NT2/D1 (cell line): ENCODE measurements around the gene TRIM10.

ENCODE experiments used
- DNase-seq: peaks from one replicate; pipeline ENCODE4 v3.0.0-alpha.2; 2011; ENCODE audit warnings: low read depth, low spot score
- H3K27me3 ChIP-seq: 2 replicates; pipeline ENCODE4 v1.6.0; 2011; ENCODE audit warnings: mild to moderate bottlenecking; ENCODE audit not compliant: insufficient read length, insufficient read depth
- H3K36me3 ChIP-seq: 2 replicates; pipeline ENCODE4 v1.6.1; 2011; ENCODE audit warnings: mild to moderate bottlenecking, low read length, mixed read lengths; ENCODE audit not compliant: insufficient read depth, insufficient read length
- H3K4me1 ChIP-seq: 2 replicates; pipeline ENCODE4 v1.5.1; 2011; ENCODE audit not compliant: insufficient read depth, insufficient read length
- H3K4me3 ChIP-seq: 2 replicates; pipeline ENCODE4 v1.5.1; 2011; ENCODE audit warnings: low read depth; ENCODE audit not compliant: insufficient read length
- H3K9ac ChIP-seq: 2 replicates; pipeline ENCODE4 v1.6.0; 2011; ENCODE audit warnings: low read depth; ENCODE audit not compliant: insufficient read length
- H3K9me3 ChIP-seq: 2 replicates; pipeline ENCODE4 v1.5.1; 2011; ENCODE audit warnings: mild to moderate bottlenecking, low read length; ENCODE audit not compliant: insufficient read depth
- SUZ12 ChIP-seq: IDR thresholded peaks from 2 replicates; pipeline ENCODE4 v1.6.1; 2011; ENCODE audit not compliant: insufficient read length, insufficient read depth; ENCODE audit errors: extremely low read depth
- YY1 ChIP-seq: IDR thresholded peaks from 2 replicates; pipeline ENCODE4 v1.6.1; 2011; ENCODE audit not compliant: insufficient read length, insufficient read depth
- ZNF274 ChIP-seq: IDR thresholded peaks from 2 replicates; pipeline ENCODE4 v1.6.1; 2011; ENCODE audit warnings: mild to moderate bottlenecking, low read depth, low read length

Gene TRIM10

DNA sequence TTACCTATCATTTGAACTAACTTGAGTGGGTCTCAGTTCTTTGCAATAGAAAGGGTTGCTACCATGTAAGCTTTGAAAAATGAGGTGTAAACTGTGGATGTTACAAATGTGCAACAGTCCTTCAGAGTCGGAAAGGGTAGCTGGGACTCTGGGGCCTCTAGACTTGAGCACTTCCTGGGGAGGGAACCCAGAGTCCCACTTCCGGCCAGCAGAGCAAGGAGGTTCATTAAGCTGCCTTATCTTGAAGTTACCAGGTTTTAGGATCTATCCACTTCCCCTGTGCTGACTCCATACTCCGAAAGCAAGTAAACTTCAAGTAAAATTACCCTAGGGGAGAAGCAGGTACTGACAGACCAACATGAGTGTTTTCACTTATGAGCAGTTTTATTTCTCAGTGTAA is 9.4 kb downstream of the TRIM10 start:
- DNase-seq: no peak
- Histone ChIP-seq H3K9ac (no peak overlapping the region), H3K9me3 (no peaks in the 10 kb centered on the region), H3K27me3 (no peaks in the 10 kb centered on the region), H3K36me3 (no peaks in the 10 kb centered on the region), H3K4me3 (no peak overlapping the region), H3K4me1 (no peaks in the 10 kb centered on the region)
- TF ChIP-seq YY1 (no peak), ZNF274 (no peak), SUZ12 (no peak)

DNA sequence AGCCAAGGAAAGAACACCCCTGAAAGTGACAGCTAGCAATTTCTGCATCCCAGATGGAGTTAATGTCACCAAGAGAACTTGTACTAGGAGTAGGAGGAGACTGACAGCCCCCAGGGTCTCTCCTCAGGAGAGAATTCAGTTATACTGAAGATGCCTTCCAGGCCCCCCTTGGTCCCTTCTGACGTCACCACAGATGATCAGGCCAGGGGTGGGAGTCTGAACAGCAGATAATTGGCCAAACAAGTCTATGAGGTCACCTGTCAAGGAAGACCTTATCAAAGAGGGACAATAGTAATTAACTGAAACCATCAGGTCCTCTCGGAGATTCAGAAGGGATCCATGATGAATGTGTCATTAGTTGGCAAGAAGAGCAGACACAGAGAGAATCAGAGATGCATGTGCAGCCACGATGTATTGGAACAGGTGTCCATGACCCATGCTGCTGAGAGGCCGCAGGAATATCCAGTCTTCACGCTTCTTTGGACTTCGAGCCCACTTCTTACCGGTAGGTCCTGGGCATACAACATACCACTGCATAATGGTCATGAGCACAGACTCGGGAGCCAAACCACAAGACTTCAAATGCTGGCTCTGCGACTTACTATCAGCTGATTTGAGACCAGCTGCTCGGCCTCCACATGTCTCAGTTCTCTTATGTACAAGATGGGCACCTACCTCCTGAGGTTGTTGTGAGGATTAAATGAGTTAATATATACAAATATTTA is 10.2 kb downstream of the TRIM10 start:
- TF ChIP-seq SUZ12 (no peak), ZNF274 (no peak), YY1 (no peak)
- no peak overlapping the region for H3K9ac ChIP-seq
- H3K4me3 ChIP-seq: no peak overlapping the region
- H3K4me1 ChIP-seq: no peaks in the 10 kb centered on the region
- no peaks in the 10 kb centered on the region for H3K36me3 ChIP-seq
- no peaks in the 10 kb centered on the region for H3K27me3 ChIP-seq
- no peak for DNase-seq
- no peaks in the 10 kb centered on the region for H3K9me3 ChIP-seq

DNA sequence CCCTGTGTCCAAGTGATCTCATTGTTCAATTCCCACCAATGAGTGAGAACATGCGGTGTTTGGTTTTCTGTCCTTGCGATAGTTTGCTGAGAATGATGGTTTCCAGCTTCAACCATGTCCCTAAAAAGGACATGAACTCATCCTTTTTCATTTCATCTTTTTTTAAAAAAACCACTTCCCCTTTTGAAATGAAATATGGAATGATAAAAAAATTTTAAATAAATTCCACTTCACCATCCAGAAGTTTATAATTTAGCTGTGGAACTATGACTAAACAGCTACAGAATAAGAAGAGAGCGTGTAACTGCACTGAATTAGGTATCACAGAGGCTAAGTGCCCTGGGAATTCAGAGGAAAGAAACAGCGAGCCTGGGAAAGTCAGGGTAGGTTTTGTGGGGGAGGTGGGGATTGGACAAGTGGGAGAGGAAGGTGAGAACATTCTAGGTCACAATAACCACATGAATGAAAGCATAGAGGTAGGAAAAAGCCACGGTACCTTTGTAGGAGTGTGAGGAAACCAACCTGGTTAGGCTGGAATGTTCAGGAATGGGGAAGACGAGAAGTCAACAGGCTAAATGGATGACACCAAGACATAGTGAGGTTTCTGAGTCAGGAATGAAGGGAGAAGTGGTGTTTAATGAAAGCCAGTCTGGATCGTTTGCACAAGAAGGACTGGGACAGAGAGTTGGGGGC is 11.0 kb downstream of the TRIM10 start:
- TF ChIP-seq ZNF274 (no peak), YY1 (no peak), SUZ12 (no peak)
- Histone ChIP-seq H3K4me1 (no peaks in the 10 kb centered on the region), H3K27me3 (no peaks in the 10 kb centered on the region)

DNA sequence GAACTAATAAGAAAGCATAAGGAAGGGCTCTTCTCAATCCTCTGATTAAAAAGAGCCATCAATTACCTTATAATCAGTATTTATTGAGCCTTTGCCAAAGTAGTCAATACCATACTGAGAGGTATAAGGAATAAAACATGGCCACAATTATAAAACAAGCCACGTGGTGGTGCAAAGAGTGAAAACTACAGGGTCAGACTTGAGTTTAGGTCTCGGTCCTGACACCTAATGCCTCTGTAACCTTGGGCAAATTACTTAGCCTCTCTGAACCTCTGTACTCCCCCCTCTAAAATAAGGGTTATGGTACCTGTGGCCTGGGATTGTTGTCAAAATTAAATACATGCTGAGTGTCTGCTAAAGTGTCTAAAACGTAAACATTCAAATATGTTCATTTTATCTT is 11.8 kb downstream of the TRIM10 start:
- Histone ChIP-seq H3K27me3 (peaks cover 2% of the 10 kb centered on the region), H3K9ac (no peak overlapping the region), H3K4me3 (no peak overlapping the region), H3K36me3 (no peaks in the 10 kb centered on the region), H3K4me1 (no peaks in the 10 kb centered on the region), H3K9me3 (no peaks in the 10 kb centered on the region)
- TF ChIP-seq SUZ12 (no peak), ZNF274 (no peak), YY1 (no peak)
- no peak for DNase-seq

More for the DNA sequence above, 11.0 kb downstream of the TRIM10 start:
- Histone ChIP-seq H3K9me3 (no peaks in the 10 kb centered on the region), H3K36me3 (no peaks in the 10 kb centered on the region), H3K4me3 (no peak overlapping the region), H3K9ac (no peak overlapping the region)
- no peak for DNase-seq

DNA sequence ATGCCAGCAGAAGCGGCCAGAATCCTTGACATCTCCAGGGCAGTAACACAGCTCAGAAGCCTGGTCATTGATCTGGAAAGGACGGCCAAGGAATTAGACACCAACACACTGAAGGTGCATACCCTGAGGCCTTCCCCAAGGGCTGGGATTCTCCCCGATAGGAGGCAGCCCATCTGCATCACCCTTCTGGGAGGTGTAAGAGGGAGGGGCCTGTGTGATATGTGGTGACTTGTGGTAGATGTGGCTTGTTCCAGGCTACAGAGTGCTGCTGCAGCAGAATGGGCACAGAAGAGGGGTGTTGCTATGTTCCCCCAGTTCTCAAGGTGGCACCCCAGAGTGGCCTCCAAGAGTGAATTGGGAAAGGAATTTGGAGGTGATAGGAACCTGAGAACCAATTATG is 13.9 kb downstream of the TRIM10 start:
- H3K27me3 ChIP-seq: peaks cover 2% of the 10 kb centered on the region
- TF ChIP-seq SUZ12: no peak
- no peak for TF ChIP-seq ZNF274
- no peak overlapping the region for H3K9ac ChIP-seq
- no peak for DNase-seq
- no peaks in the 10 kb centered on the region for H3K9me3 ChIP-seq
- H3K4me1 ChIP-seq: no peaks in the 10 kb centered on the region
- H3K4me3 ChIP-seq: no peak overlapping the region
- H3K36me3 ChIP-seq: no peaks in the 10 kb centered on the region

DNA sequence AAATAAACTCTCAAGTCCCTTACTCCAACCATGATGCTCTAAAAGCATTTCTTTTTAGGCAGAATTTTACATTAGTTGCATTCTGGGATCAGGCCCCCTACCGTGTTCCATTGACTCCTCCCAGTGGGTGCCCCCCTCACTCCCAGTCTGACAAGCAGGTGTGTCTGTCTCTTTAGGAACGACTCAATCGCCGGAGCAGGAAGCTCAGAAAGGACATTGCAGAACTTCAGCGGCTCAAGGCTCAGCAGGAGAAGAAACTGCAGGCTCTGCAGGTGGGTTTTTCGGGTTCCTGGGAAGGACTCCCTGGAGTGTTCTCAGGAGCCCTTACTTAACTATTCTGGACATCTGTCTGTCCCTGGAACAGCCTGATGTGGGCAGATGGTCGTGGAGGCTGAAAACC is 15.2 kb downstream of the TRIM10 start:
- H3K4me3 ChIP-seq: no peak overlapping the region
- TF ChIP-seq ZNF274 (no peak), YY1 (no peak), SUZ12 (no peak)

DNA sequence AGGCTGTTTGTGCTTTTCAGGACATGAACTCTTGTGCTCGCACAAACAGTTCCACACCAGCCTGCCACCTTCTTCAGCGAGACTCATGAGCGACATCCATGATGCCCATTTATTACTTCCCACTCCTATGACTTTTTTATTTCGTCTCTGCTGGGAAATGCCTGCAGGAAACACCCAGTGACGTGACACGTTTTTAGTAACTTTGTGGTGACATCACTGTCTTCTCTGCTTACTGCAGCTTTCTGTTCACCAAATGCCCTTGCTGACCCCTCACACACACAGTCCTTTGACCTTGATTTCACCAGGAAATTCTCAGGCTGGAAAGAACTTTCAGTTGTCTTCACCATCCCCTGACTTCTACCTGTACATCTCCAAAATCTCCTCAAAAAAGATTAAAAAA is 16.2 kb downstream of the TRIM10 start:
- Histone ChIP-seq H3K36me3 (no peaks in the 10 kb centered on the region), H3K4me1 (no peaks in the 10 kb centered on the region), H3K27me3 (peaks cover 2% of the 10 kb centered on the region), H3K9ac (no peak overlapping the region), H3K4me3 (no peak overlapping the region), H3K9me3 (no peaks in the 10 kb centered on the region)
- no peak for TF ChIP-seq YY1
- no peak for TF ChIP-seq ZNF274
- TF ChIP-seq SUZ12: no peak
- DNase-seq: no peak

More for the DNA sequence above, 15.2 kb downstream of the TRIM10 start:
- H3K9me3 ChIP-seq: no peaks in the 10 kb centered on the region
- H3K27me3 ChIP-seq: peaks cover 2% of the 10 kb centered on the region
- H3K9ac ChIP-seq: no peak overlapping the region
- no peaks in the 10 kb centered on the region for H3K4me1 ChIP-seq
- DNase-seq: no peak
- no peaks in the 10 kb centered on the region for H3K36me3 ChIP-seq
